GM20000 (cell line): Measurements from ENCODE around the gene YBX2.
A peak's percentile ranks its signal among the peaks of the same experiment; 100 is the strongest.
"Not testable (repeated sequence)": the region's sequence is repeated elsewhere in the genome, so short reads cannot be mapped to it uniquely, and the experiment has no call there.

ENCODE experiments used
- DNase-seq: peaks from one replicate; pipeline ENCODE4 v3.0.0; 2012; ENCODE audit warnings: low spot score
- TF ChIP-seq, protein P1 (sequence below): IDR thresholded peaks from 2 replicates; pipeline ENCODE4 v1.5.1; 2012; ENCODE audit warnings: mild to moderate bottlenecking, control low read depth; ENCODE audit errors: extremely low read depth, missing control alignments

YBX2 gene

DNA sequence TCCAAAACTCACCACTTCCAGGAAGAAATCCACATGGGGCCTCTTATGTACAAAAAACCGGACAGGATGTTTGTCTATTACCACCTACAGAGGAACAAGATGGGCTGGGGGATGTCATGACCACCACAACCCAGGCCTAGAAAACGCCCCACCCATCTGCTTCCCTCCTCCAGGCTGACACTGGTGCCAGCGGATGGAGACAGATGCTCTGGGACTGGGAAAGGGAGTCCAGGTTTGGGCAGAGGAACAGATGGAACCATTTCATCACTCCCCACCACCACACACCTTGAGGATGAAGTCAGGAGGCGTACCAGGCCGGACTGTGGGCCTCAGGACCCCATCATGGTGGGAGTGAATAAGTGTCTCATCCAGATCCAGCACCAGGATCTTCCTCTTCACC is 47.7 kb downstream of the YBX2 start:
- no peak for DNase-seq
- TF ChIP-seq, protein P1, sequence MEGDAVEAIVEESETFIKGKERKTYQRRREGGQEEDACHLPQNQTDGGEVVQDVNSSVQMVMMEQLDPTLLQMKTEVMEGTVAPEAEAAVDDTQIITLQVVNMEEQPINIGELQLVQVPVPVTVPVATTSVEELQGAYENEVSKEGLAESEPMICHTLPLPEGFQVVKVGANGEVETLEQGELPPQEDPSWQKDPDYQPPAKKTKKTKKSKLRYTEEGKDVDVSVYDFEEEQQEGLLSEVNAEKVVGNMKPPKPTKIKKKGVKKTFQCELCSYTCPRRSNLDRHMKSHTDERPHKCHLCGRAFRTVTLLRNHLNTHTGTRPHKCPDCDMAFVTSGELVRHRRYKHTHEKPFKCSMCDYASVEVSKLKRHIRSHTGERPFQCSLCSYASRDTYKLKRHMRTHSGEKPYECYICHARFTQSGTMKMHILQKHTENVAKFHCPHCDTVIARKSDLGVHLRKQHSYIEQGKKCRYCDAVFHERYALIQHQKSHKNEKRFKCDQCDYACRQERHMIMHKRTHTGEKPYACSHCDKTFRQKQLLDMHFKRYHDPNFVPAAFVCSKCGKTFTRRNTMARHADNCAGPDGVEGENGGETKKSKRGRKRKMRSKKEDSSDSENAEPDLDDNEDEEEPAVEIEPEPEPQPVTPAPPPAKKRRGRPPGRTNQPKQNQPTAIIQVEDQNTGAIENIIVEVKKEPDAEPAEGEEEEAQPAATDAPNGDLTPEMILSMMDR = no peak

DNA sequence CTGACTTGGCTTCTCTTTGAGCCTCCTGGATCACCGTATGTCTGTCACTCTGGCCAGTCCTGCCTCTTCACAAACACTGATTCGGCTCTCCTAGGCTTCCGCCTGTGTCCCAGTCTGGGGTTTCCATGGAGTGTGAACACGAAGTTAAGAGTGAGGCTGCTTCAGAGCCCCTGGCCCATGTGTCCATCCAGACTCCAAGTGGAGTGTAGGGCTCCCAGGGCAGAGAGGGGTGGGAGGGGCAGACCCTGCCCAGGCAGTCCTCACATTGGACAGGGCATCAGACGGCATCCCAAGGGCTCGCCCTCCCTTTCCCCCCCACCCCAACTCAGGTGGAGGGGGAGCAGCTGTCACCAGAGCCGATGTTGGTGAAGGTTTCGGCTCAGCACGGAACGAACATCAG is 50.6 kb downstream of the YBX2 start:
- DNase-seq = not testable (repeated sequence)

DNA sequence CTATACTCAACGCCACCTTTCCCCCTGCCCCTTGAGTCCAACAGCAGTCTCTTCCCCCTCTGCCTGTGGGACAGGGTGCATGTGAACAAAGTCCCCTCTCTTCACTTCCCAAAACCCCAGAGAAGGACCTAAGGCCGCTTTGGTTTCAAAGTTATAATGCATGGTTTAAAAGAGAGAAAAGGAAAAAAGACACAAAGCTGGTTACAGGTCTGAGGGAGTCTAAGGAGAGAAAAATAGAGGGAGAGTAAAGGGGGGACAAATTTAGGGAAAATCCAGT is 51.0 kb downstream of the YBX2 start:
- TF ChIP-seq, protein P1 = no peak
- no peak for DNase-seq

DNA sequence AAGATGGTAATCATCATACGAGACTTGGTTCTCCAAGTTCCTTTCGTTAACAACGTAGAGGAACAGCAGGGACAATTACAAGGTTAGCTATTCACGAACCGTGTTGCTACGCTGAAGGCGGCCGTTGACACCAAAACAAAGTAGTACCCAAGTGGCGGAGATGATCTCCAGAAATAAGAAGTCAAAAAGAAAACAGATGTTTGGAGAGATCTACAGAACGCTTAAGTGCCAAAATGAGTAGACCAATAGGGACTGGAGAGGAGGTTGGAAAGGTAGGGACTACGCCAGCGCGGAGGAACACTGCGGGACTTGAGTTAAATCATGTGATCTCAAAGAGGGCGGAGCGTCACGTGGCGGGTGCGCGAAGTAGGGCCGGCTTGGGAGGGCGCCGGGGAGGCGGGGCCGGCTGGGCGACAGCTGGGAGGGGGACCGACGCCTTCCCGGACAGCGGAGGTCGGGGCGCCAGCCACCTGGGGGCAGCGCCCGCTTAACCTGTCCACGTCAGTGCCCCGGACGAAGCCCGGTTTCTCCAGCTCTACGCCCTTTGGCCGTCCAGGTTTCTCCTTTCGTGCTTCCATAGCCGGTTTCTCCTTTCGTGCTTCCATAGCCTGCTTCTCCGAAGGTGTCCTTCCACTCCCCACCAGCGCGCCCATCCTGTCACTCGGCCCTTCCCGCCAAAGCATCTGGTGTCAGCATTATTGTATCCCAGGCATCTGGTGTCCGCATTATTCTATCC is 51.6 kb downstream of the YBX2 start:
- peak; percentile 91 for DNase-seq
- TF ChIP-seq, protein P1 = no peak

DNA sequence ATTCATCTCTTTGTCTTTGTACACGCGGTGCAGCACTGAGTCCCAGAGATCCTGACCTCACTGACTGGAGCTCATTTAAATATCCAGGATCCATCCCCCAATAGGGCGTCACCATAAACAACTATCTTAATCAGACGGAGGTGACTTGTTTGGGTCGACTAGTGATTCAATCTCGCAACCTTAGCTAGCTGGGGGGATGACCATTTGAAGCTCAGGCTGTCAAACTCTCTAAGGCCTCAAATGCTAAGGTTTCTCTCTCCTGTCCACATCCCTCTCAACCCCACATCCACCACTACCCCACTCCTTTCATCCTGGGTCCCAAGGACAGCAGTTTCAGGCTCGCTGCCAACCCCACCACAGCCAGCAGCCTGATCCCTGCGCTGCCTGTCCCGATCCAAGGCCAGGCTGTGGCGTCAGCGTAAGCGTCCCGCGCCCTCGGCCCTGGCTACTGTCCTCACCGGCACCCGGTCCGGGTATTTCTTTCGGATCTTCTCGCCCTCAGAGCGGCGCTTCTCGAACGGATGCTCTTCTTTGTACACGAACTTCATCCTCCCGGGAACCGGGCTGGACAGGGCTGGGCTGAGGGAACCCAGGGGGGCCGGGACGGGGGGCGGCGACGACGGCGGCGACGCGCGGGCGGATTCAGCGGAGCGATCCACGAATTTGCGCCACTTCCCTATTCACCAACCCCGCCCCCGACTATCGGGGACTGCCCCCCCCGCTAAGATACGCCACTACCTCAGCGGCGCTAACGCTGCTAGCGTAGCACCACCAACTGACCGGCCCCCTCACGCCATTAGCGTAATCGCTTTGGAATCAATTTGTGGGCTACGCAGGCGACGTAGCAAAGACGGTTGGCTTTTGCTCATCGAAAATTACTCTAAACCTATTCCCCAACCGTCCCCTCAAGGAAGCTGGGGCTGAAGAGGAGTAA is 52.4 kb downstream of the YBX2 start, which contains the start of gene GABARAP:
Gene GABARAP, minus strand, starts transcription at position 667 of the 934 bp plus-strand sequence. Its CDS starts 119 bp downstream, at position 548.
- TF ChIP-seq, protein P1 = no peak
- DNase-seq = peak; percentile 85

DNA sequence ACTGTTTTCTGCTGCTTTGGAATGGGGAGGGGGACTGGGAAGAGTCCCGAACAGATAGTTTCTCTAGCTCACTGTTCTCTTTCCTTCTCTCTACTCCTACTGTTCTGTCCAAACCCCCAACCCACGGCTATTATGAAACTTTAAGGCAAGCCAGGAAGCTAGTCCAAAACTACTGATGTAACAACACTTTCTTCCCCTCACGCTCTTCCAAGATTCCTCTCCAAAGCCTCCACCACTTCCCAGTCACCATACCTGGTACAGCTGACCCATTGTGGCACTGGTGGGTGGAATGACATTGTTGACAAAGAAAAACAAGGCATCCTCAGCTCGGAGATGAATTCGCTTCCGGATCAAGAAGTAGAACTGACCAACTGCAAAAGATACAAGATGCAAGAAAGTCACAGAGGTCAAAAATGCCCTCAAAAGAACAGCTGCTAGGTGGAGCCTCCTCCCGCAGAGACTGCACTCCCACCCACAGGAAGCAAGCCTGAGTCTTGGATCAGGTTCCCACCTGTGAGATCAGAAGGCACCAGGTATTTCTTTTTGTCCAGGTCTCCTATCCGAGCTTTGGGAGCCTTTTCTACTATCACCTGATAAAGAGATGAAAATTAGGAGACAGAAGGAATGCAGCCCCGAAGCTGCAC is 53.2 kb downstream of the YBX2 start:
- TF ChIP-seq, protein P1 = no peak
- DNase-seq = no peak

DNA sequence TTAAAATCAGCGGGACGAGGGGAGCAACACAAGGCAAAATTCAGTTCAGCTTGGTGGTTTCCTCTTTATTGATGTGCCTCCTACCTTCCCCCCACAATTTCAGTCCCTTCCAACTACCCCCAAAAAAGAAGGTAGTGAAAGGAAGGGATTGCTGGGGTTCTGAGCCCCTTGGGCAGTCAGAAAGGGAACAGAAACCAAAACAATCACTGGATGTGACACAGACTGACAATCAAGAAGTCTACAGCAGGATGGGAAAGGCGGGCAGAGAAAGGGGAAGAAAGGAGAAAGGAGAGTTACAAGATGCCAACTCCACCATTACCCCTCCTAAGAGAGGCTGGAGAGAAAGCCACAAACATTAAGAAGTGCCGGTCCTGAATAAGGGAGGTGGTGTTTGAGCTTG is 54.1 kb downstream of the YBX2 start:
- no peak for DNase-seq
- TF ChIP-seq, protein P1 = no peak
